Measurements from ENCODE around the gene COLEC12.

COLEC12 gene

DNA sequence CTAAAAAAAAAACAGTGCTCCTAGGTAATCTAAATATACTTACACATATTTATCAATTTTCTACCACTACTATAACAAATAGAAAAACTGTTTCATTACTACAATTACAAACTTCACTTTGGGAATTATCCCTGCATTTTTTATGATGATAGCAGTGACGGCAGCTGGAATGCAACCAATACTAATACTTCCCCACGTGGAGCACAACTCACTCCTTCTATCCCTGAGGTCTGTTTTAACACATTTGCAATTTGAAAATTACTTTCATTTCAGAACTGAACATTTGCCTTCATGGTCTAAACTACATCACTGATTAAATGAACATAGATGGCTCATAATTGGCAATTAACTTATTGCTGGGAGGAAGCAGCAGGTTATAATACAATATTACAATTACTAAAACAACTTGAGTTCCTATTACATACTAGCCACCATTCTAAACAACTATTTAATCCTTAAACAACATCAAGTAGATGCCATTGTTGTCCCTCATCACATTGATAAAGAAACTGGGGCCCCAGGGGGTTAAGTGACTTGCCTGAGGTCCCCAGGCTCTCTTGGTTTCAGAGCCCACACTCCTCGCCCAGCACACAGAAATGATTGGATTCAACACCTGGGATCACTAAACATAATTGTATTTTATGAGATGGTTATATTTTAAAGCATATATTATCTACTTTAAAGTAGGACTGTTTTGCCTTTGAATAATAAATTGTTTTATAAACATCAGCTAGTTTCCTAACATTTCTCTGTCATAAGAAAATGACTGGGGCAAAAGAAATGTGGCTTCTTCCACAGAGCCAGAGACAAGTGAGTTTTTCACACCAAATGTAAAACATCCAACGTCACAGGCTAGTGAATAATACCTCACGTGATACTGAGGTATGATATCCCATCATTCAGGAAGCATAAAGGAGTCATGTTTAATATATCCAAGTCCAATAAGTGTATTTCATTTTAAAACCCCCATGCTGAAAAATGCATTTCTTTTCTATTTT is 6.2 kb downstream of the COLEC12 start:
- TF ChIP-seq, protein P1, sequence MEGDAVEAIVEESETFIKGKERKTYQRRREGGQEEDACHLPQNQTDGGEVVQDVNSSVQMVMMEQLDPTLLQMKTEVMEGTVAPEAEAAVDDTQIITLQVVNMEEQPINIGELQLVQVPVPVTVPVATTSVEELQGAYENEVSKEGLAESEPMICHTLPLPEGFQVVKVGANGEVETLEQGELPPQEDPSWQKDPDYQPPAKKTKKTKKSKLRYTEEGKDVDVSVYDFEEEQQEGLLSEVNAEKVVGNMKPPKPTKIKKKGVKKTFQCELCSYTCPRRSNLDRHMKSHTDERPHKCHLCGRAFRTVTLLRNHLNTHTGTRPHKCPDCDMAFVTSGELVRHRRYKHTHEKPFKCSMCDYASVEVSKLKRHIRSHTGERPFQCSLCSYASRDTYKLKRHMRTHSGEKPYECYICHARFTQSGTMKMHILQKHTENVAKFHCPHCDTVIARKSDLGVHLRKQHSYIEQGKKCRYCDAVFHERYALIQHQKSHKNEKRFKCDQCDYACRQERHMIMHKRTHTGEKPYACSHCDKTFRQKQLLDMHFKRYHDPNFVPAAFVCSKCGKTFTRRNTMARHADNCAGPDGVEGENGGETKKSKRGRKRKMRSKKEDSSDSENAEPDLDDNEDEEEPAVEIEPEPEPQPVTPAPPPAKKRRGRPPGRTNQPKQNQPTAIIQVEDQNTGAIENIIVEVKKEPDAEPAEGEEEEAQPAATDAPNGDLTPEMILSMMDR (IDR thresholded peaks at IDR 0.05) = no peak

DNA sequence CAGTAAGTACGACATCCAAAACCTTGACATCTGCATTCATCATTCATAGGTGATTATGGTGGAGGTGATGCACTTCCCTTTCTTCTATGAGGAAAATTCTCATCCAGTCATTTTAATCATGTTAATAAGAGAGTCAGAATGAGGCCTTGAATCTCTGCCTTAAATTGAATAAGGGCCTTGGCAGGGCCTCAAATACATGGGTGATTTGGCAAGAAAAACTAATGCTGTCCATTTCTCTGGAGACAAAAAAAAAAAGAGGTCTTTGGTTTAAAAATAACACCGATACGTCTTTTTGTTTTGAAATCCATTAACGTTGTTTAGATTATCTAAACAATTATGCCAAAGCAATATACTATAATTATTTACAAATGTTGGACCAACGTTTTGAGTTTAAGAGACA is 8.1 kb downstream of the COLEC12 start:
- TF ChIP-seq, protein P1 (IDR thresholded peaks at IDR 0.05) = no peak

DNA sequence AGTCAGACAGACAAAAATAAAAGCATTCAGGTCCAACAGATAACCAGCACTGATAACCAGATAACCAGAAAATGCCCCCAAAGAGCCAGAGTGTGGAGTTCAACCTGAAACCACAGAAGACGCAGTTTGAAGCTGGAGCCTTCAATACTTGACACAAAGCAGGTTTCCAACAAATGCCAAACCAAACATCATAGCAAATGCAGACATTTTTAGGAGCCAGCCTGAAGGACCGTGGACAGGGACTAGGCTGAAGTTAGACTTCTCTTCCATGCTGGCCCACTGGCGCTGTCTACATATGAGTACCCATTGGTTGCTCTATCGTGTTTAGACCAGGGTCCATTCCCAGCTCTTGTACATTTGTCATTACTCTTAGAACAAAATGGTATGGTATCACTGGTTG is 9.9 kb downstream of the COLEC12 start:
- TF ChIP-seq, protein P1 (IDR thresholded peaks at IDR 0.05) = no peak

DNA sequence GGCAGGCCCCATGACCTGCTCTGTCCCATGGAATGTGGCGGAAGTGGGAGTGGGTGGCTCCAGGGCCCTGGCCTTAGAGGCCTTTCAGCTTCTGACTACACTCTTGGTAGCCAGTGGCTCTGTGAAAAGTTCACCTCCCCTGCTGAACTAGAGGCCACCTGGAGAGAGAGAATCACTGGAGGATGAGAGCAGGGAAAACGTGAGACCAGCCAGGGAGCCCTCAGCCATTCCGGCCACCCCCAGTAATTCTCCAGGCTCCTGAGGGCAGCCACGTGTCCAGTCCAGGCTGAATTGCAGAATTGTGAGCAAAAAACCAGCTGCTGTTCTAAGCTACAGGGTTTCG is 10.5 kb downstream of the COLEC12 start:
- TF ChIP-seq, protein P1 (IDR thresholded peaks at IDR 0.05) = no peak

DNA sequence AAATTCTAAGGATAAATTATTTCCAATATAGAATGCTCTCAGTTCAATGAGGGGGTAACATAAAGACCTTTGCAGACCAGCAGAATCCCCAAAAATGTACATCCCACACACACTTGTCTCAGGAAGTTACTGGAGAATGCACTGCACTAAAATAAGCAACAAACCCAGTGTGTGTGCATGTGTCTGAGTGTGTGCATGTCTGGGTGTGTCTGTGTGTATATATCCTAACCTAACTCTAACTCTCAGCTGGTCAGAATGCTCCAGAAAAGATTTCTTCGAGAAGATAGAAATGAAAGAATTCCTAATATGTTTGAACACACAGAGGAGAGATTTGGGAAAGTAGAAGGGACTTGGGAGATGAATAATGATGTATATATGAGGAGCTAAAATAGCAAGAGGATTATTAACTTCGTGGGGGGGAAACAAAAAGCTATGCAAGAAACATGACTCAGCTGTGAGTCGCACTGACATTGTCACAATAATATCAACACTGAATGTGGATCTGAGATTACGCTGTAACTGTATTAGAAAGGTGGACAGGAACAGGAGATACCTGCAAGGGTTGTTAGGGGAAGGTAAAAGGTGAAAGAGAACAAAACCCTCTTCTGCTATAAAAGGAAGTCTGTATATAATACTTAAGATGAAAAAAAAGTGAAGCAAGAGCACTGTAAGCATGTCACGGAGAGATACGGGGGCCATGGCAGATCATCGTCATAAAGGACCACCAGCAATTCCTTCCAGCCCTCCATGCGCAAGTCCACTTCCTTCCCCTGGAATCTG is 11.1 kb downstream of the COLEC12 start:
- TF ChIP-seq, protein P1 (IDR thresholded peaks at IDR 0.05) = no peak

DNA sequence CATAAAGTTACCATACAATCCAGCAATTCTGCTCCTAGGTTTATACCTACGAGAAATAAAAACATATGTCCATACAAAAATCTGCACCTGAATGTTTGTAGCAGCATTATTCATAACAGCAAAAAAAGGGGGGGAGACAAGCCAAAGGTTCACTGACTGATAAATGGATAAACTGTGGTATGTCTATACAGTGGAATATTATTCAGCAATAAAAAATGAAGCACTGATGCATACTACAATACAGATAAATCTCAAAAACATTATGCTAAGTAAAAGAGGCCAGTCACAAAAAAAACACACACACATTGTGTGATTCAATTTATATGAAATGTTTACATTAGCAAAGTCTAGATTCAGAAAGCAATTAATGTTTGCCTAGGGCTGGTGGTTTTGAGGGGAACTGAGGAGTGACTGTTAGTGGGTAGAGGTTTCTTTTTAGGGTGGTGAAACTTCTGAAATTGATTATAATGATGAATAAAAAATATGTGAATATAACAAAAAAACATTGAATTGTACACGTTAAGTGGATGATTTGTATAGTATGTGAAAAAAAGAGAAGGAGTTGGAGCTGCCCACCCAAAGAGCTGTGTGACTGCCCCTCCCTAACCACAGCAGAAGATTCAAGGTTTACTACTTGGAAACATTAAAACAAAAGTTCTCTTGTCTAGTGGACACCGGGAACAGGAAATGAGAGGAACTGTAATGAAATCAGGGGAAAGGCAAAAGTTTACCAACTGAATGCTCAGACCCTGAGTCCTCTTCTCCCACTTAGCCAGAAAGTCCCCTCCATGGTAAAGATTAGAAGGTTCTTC is 13.4 kb downstream of the COLEC12 start:
- TF ChIP-seq, protein P1 (IDR thresholded peaks at IDR 0.05) = no peak

Data from LNCAP (cell line).